CD4-positive, alpha-beta T cell (primary cell): ENCODE measurements around the gene DOCK4. TPM values are rescaled to one million over a fixed set of nuclear protein-coding genes. Genes with fewer than 3 reads are reported as not detected.

ENCODE experiments used
- ATAC-seq: fragments of 200-7000 bp; cut with Tn5 transposase; one replicate; pipeline ENCODE4 v1.10.0; 2022; ENCODE audit warnings: mild to moderate bottlenecking; ENCODE audit not compliant: poor library complexity
- CTCF ChIA-PET: fragments of 350-600 bp; sonication (Branson Sonifier 250); formaldehyde crosslinking; loops from one replicate; lab custom pipeline; 2021; ENCODE audit warnings: antibody characterized with exemption, inconsistent platforms; lab: Charles Lee
- POLR2A ChIA-PET: fragments of 350-600 bp; sonication (Branson Sonifier 250); formaldehyde crosslinking; loops from one replicate; lab custom pipeline; 2021; ENCODE audit warnings: antibody characterized with exemption, inconsistent platforms; lab: Charles Lee
- DNase-seq, 14 experiments: peaks; one replicate each; pipeline ENCODE4 v3.0.0-alpha.2; 2013 to 2020; ENCODE audit warnings: mixed read lengths in 2 of 14
- H3K27ac ChIP-seq, 2 donors: one replicate each; pipeline versions ENCODE4 v1.5.1 to v1.7.0; 2013; ENCODE audit warnings: low read length in 2 of 2, low read depth in 1 of 2, mild to moderate bottlenecking in 1 of 2
- H3K27me3 ChIP-seq, 2 experiments: 1 replicate in 1 of 2; 2 replicates in 1 of 2; pipeline versions ENCODE4 v1.6.1 to v1.7.0; 2013; ENCODE audit warnings: low read length in 2 of 2, control low read depth in 1 of 2, mild to moderate bottlenecking in 1 of 2, moderate library complexity in 1 of 2; ENCODE audit not compliant: insufficient read depth in 2 of 2, control insufficient read depth in 1 of 2
- H3K36me3 ChIP-seq: one replicate; pipeline ENCODE4 v1.6.1; 2013; ENCODE audit warnings: low read length, control low read depth; ENCODE audit not compliant: insufficient read depth
- H3K4me1 ChIP-seq: one replicate; pipeline ENCODE4 v1.6.1; 2013; ENCODE audit warnings: low read length, control low read depth; ENCODE audit not compliant: insufficient read depth
- H3K4me3 ChIP-seq: one replicate; pipeline ENCODE4 v1.5.1; 2013; ENCODE audit warnings: mild to moderate bottlenecking, low read length, moderate library complexity
- H3K9me3 ChIP-seq, 2 experiments: 1 replicate in 1 of 2; 2 replicates in 1 of 2; pipeline versions ENCODE4 v1.6.1 to v1.7.0; 2013; ENCODE audit warnings: low read length in 2 of 2, mild to moderate bottlenecking in 2 of 2, control low read depth in 1 of 2, moderate library complexity in 1 of 2; ENCODE audit not compliant: control insufficient read depth in 1 of 2, insufficient read depth in 1 of 2
- H3K27ac Mint-ChIP-seq: one replicate; pipeline ENCODE4 v1.8.0; 2020; ENCODE audit warnings: mixed read lengths
- H3K27me3 Mint-ChIP-seq: one replicate; pipeline ENCODE4 v1.8.0; 2021; ENCODE audit warnings: mixed read lengths
- H3K36me3 Mint-ChIP-seq: one replicate; pipeline ENCODE4 v1.8.0; 2021; ENCODE audit warnings: low read depth, mixed read lengths
- H3K4me1 Mint-ChIP-seq: one replicate; pipeline ENCODE4 v1.8.0; 2021; ENCODE audit warnings: low read depth, mixed read lengths
- H3K4me3 Mint-ChIP-seq: one replicate; pipeline ENCODE4 v1.8.0; 2020; ENCODE audit warnings: mild to moderate bottlenecking, mixed read lengths
- H3K9me3 Mint-ChIP-seq: one replicate; pipeline ENCODE4 v1.8.0; 2020; ENCODE audit warnings: mixed read lengths
- intact Hi-C, 2 experiments: fragments of 100-400 bp; cut with DNase I in 1 of 2; cut with micrococcal nuclease in 1 of 2; formaldehyde crosslinking; loops; one replicate each; pipeline versions ENCODE4 v1.15.1 to v1.9.0; 2023 to 2025; cut with DNase I, micrococcal nuclease
- total RNA-seq, 174 experiments: library from RNA in 2 of 174; stranded (reverse) in 2 of 174; gene quantifications; one replicate each; pipeline ENCODE4 v1.2.3 and lab custom pipeline; 2021 to 2026
- TF ChIP-seq, protein P1 (sequence below): fragments of 200-600 bp; IDR thresholded peaks from one replicate; pipeline ENCODE4 v1.8.0; 2022; ENCODE audit warnings: antibody characterized with exemption, mild to moderate bottlenecking

The DOCK4 gene
- total RNA-seq, 2 experiments from 2014 or later = 0.31 to 0.38 TPM

- intact Hi-C loops = no loop called here
- Histone ChIP-seq H3K27me3 (peaks cover 0 to 2% of the 10 kb centered on the region in 2 experiments), H3K4me3 (no peak overlapping the region), H3K4me1 (no peaks in the 10 kb centered on the region), H3K36me3 (no peaks in the 10 kb centered on the region), H3K9me3 (no peaks in the 10 kb centered on the region), H3K27ac (no peak overlapping the region)
- Mint-ChIP-seq H3K9me3 (no peaks in the 10 kb centered on the region), H3K36me3 (no peaks in the 10 kb centered on the region), H3K4me1 (no peaks in the 10 kb centered on the region), H3K27me3 (no peaks in the 10 kb centered on the region), H3K27ac (no peak overlapping the region), H3K4me3 (no peak overlapping the region)
- DNase-seq (no peak), ATAC-seq (no peak)
- CTCF ChIA-PET = no interaction called here
- TF ChIP-seq, protein P1, sequence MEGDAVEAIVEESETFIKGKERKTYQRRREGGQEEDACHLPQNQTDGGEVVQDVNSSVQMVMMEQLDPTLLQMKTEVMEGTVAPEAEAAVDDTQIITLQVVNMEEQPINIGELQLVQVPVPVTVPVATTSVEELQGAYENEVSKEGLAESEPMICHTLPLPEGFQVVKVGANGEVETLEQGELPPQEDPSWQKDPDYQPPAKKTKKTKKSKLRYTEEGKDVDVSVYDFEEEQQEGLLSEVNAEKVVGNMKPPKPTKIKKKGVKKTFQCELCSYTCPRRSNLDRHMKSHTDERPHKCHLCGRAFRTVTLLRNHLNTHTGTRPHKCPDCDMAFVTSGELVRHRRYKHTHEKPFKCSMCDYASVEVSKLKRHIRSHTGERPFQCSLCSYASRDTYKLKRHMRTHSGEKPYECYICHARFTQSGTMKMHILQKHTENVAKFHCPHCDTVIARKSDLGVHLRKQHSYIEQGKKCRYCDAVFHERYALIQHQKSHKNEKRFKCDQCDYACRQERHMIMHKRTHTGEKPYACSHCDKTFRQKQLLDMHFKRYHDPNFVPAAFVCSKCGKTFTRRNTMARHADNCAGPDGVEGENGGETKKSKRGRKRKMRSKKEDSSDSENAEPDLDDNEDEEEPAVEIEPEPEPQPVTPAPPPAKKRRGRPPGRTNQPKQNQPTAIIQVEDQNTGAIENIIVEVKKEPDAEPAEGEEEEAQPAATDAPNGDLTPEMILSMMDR = no peak
- POLR2A ChIA-PET = no interaction called here
These were observed 333.5 kb downstream of the DOCK4 start for GRCh38 chr7:111872450-111873325.

DNA sequence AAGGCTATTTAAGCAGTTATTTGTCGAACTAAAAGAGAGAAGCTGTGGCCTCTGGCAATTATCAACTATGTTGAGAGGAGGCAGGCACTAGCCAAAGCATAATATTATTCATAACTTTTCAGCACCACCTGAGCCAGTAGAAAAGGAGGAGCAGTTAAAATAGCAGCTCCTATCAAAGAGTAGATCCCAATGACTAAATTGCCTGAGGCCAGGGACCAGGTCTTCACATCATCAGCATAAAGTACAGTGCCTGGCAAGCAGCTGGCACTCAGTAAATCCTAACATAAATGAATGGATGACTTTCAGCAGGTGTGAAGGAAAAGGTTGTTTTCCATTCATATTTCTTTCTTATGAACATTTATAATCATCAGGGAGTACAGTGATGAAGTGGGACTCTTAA lies 334.9 kb downstream of the DOCK4 start:
- no peaks in the 10 kb centered on the region for H3K9me3 Mint-ChIP-seq
- H3K36me3 Mint-ChIP-seq = no peaks in the 10 kb centered on the region
- no peak for DNase-seq
- no peak overlapping the region for H3K27ac ChIP-seq
- POLR2A ChIA-PET = no interaction called here
- H3K4me3 Mint-ChIP-seq = no peak overlapping the region
- H3K27me3 ChIP-seq = no peaks in the 10 kb centered on the region
- no peak overlapping the region for H3K27ac Mint-ChIP-seq
- TF ChIP-seq, protein P1 = no peak
- no peaks in the 10 kb centered on the region for H3K36me3 ChIP-seq
- H3K4me3 ChIP-seq = no peak overlapping the region
- H3K4me1 ChIP-seq = no peaks in the 10 kb centered on the region
- no peaks in the 10 kb centered on the region for H3K9me3 ChIP-seq
- ATAC-seq = no peak
- no peaks in the 10 kb centered on the region for H3K4me1 Mint-ChIP-seq
- CTCF ChIA-PET = no interaction called here
- H3K27me3 Mint-ChIP-seq = no peaks in the 10 kb centered on the region
- intact Hi-C loops = no loop called here

DNA sequence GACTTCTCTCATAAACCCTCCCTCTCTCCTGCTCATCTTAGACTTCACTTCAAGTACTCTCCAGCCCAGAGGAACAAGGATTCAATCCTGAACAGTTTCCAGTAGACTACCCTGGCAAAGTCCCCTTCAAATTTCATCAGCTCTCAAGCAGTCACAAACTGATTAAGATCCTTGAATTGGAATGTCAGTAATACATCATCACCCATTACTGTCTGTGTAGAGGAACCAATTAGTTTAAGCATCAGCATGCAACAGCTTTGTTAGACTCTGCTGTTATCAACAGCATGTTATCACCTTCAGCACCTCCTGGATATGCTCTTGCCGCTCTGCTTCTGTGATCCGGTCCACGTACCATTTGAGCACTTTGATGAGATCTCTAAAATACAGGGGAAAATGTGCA lies 336.9 kb downstream of the DOCK4 start:
- no peaks in the 10 kb centered on the region for H3K36me3 Mint-ChIP-seq
- CTCF ChIA-PET = no interaction called here

More for the DNA sequence above, 336.9 kb downstream of the DOCK4 start:
- DNase-seq (no peak), ATAC-seq (no peak)
- TF ChIP-seq, protein P1 = no peak
- H3K27ac ChIP-seq = no peak overlapping the region
- H3K4me3 ChIP-seq = no peak overlapping the region
- H3K36me3 ChIP-seq = no peaks in the 10 kb centered on the region
- H3K4me3 Mint-ChIP-seq = no peak overlapping the region
- POLR2A ChIA-PET = no interaction called here
- no peaks in the 10 kb centered on the region for H3K4me1 Mint-ChIP-seq
- no peaks in the 10 kb centered on the region for H3K27me3 Mint-ChIP-seq
- intact Hi-C loops = no loop called here
- no peak overlapping the region for H3K27ac Mint-ChIP-seq
- no peaks in the 10 kb centered on the region for H3K4me1 ChIP-seq
- H3K9me3 ChIP-seq = no peaks in the 10 kb centered on the region
- H3K9me3 Mint-ChIP-seq = no peaks in the 10 kb centered on the region
- no peaks in the 10 kb centered on the region for H3K27me3 ChIP-seq
